B cell (primary cell): ENCODE results near the gene RRP12. TPM values are rescaled to one million over a fixed set of nuclear protein-coding genes. Genes with fewer than 3 reads are reported as not detected.

Source experiments
- ATAC-seq: fragments of 200-7000 bp; cut with Tn5 transposase; one replicate; pipeline ENCODE4 v1.10.0; 2021; ENCODE audit warnings: low read depth, mild to moderate bottlenecking, moderate number of reproducible peaks, moderate library complexity
- CTCF ChIA-PET: fragments of 350-600 bp; sonication (Branson Sonifier 250); formaldehyde crosslinking; loops from one replicate; lab custom pipeline; 2021; ENCODE audit warnings: antibody characterized with exemption, inconsistent platforms; lab: Charles Lee
- POLR2A ChIA-PET: fragments of 350-600 bp; sonication (Branson Sonifier 250); formaldehyde crosslinking; loops from one replicate; lab custom pipeline; 2021; ENCODE audit warnings: antibody characterized with exemption; lab: Charles Lee
- DNase-seq: peaks from one replicate; pipeline ENCODE4 v3.0.0; 2013
- H2AFZ ChIP-seq: 2 replicates; pipeline ENCODE4 v1.6.1; 2012; ENCODE audit warnings: mild to moderate bottlenecking, low read depth, low read length; ENCODE audit not compliant: insufficient read depth, poor library complexity, severe bottlenecking
- H3K27ac ChIP-seq, 2 donors: 1 replicate in 1 of 2; 2 replicates in 1 of 2; pipeline ENCODE4 v1.5.1; 2012 to 2013; ENCODE audit warnings: low read length in 2 of 2, mild to moderate bottlenecking in 2 of 2, moderate library complexity in 1 of 2
- H3K27me3 ChIP-seq, 4 experiments: fragments of 200-600 bp in 1 of 4; sonication (generic) in 1 of 4; replicated peaks in 1 of 4; 1 replicate in 2 of 4; 2 replicates in 2 of 4; pipeline versions ENCODE4 v1.6.1 to v1.7.0; 2013 to 2016; ENCODE audit warnings: low read length in 3 of 4, mild to moderate bottlenecking in 2 of 4, mixed read lengths in 1 of 4, moderate library complexity in 1 of 4; ENCODE audit not compliant: insufficient read depth in 4 of 4, control insufficient read depth in 3 of 4; ENCODE audit errors: control extremely low read depth in 1 of 4
- H3K36me3 ChIP-seq, 2 experiments: replicated peaks in 1 of 2; 1 replicate in 1 of 2; 2 replicates in 1 of 2; pipeline versions ENCODE4 v1.6.1 to v1.7.1; 2013; ENCODE audit warnings: low read length in 1 of 2; ENCODE audit not compliant: insufficient read depth in 2 of 2, control insufficient read depth in 1 of 2; ENCODE audit errors: control extremely low read depth in 1 of 2, extremely low read depth in 1 of 2
- H3K4me1 ChIP-seq, 2 donors: fragments of 200-600 bp in 1 of 2; sonication (generic) in 1 of 2; 1 replicate in 1 of 2; 2 replicates in 1 of 2; pipeline versions ENCODE4 v1.5.1 to v1.6.1; 2013 to 2017; ENCODE audit warnings: low read length in 2 of 2; ENCODE audit not compliant: control insufficient read depth in 2 of 2, insufficient read depth in 2 of 2
- H3K4me2 ChIP-seq: replicated peaks from 2 replicates; pipeline ENCODE3; 2012; ENCODE audit warnings: mild to moderate bottlenecking, low read depth, low read length; ENCODE audit not compliant: poor library complexity, severe bottlenecking
- H3K4me3 ChIP-seq, 5 experiments: fragments of 200-600 bp in 1 of 5; sonication (generic) in 1 of 5; 1 replicate in 3 of 5; 2 replicates in 2 of 5; pipeline versions ENCODE4 v1.5.1 to v1.7.0; 2011 to 2016; ENCODE audit warnings: low read length in 4 of 5, mild to moderate bottlenecking in 4 of 5, low read depth in 2 of 5, control low read depth in 1 of 5, moderate library complexity in 1 of 5; ENCODE audit not compliant: insufficient read depth in 1 of 5; ENCODE audit errors: control extremely low read depth in 1 of 5, extremely low read depth in 1 of 5
- H3K79me2 ChIP-seq: fragments of 200-600 bp; sonication (generic); one replicate; pipeline ENCODE4 v1.6.0; 2016; ENCODE audit warnings: low read length; ENCODE audit not compliant: control insufficient read depth, insufficient read depth
- H3K9ac ChIP-seq: fragments of 200-600 bp; sonication (generic); 2 replicates; pipeline ENCODE4 v1.6.1; 2017; ENCODE audit warnings: mild to moderate bottlenecking, low read length, moderate library complexity
- H3K9me3 ChIP-seq, 3 donors: one replicate each; pipeline versions ENCODE4 v1.6.1 to v1.7.1; 2013; ENCODE audit warnings: low read length in 2 of 3; ENCODE audit not compliant: control insufficient read depth in 2 of 3, insufficient read depth in 1 of 3; ENCODE audit errors: control extremely low read depth in 1 of 3
- H4K20me1 ChIP-seq: 2 replicates; pipeline ENCODE4 v1.6.0; 2012; ENCODE audit warnings: mild to moderate bottlenecking, low read length; ENCODE audit not compliant: insufficient read depth, control insufficient read depth, poor library complexity, severe bottlenecking
- H3K27ac Mint-ChIP-seq: one replicate; pipeline ENCODE4 v1.8.0; 2021; ENCODE audit warnings: mixed read lengths
- H3K27me3 Mint-ChIP-seq: one replicate; pipeline ENCODE4 v1.8.0; 2021; ENCODE audit warnings: mixed read lengths
- H3K4me1 Mint-ChIP-seq: one replicate; pipeline ENCODE4 v1.8.0; 2021; ENCODE audit warnings: mixed read lengths
- H3K4me3 Mint-ChIP-seq: one replicate; pipeline ENCODE4 v1.8.0; 2021; ENCODE audit warnings: mixed read lengths
- H3K9me3 Mint-ChIP-seq: one replicate; pipeline ENCODE4 v1.8.0; 2022; ENCODE audit warnings: mixed read lengths; ENCODE audit not compliant: insufficient read depth
- CTCF ChIP-seq: fragments of 200-600 bp; IDR thresholded peaks from one replicate; pipeline ENCODE4 v1.8.0; 2022; ENCODE audit warnings: antibody characterized with exemption, mild to moderate bottlenecking
- EZH2 ChIP-seq: IDR thresholded peaks from 2 replicates; pipeline ENCODE4 v1.6.1; 2012; ENCODE audit warnings: borderline replicate concordance, low read depth, mild to moderate bottlenecking, moderate library complexity, low read length; ENCODE audit not compliant: insufficient read depth, poor library complexity, severe bottlenecking
- WGBS: methylation state at CpG from one replicate; pipeline ENCODE4 v1.1.5; 2013; ENCODE audit warnings: missing lambda C conversion rate; ENCODE audit not compliant: insufficient coverage; 5-methylcytosine and 5-hydroxymethylcytosine counted together
- intact Hi-C: fragments of 100-400 bp; cut with micrococcal nuclease; formaldehyde crosslinking; loops from one replicate; pipeline ENCODE4 v1.10.0; 2022
- polyA plus RNA-seq: library from polyadenylated mRNA; depleted of rRNA; stranded (reverse); fragments of >200 nt; gene quantifications from 2 replicates; pipeline ENCODE4 v1.2.3, GENCODE V29; 2012
- total RNA-seq, 2 donors: library from RNA; stranded (reverse); fragments of 120-200 nt in 1 of 2; gene quantifications; 1 replicate in 1 of 2; 2 replicates in 1 of 2; pipeline versions ENCODE4 v1.2.3 to v1.2.4, GENCODE V29; 2013 to 2022

Gene RRP12
- total and polyA plus RNA-seq, 2 donors (not counting 1 experiment from before 2014, with no cell fraction given) = 19.3 to 35.7 TPM

DNA sequence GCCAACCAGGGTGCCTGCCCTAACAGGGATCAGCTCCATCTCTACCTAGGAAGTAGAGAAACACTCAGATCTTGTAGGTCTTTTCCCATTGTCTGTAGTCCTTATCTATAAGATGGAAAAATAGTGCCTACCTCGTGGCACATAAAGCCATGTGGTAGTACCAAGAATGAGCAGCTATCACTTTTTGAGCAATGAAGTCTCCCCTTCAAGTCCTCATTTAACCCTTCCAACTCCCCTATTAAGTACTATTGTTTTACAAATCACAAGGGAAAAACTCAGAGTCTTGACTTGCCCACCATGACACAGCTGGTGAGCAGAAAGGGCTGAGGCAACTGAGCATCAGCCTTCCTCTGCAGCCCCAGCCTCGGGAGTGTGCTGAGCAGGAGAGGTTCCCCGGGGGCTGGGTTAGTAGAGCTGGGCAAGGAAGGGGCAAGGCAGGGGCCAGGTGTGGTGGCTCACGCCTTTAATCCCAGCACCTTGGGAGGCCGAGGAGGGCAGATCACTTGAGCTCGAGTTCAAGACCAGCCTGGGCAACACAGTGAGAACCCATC, 69.9 kb downstream of the RRP12 start:
- Histone ChIP-seq H2AFZ (no peak overlapping the region), H3K4me2 (peak overlapping the region; percentile 83), H3K4me3 (peak overlapping the region in 1 of 5 experiments; percentile 86), H3K36me3 (peaks cover 8 to 23% of the 10 kb centered on the region in 2 experiments), H3K79me2 (peaks cover 46% of the 10 kb centered on the region), H3K4me1 (peaks cover 29 to 30% of the 10 kb centered on the region in 2 donors), H3K27me3 (no peaks in the 10 kb centered on the region), H3K9me3 (no peaks in the 10 kb centered on the region), H3K9ac (no peak overlapping the region), H3K27ac (no peak overlapping the region), H4K20me1 (peaks cover 45% of the 10 kb centered on the region)
- WGBS = 80% methylated on average over 2 of the region's 6 CpGs
- no peak for TF ChIP-seq CTCF
- TF ChIP-seq EZH2 = no peak
- ChIA-PET POLR2A (interaction anchor here (4.2 kb wide), 1 partner anchor 12 kb away, joined by 32 read pairs; the partner anchor contains the start of gene FRAT1), CTCF (interaction anchor here (1.2 to 3.8 kb wide), 4 partner anchors 9 to 70 kb away, joined by 3 to 31 read pairs (median 4); partner anchors contain the start of genes FRAT1 and RRP12)
- intact Hi-C loops = no loop called here
- peak overlapping the region; percentile 75 for H3K4me3 Mint-ChIP-seq
- no peaks in the 10 kb centered on the region for H3K27me3 Mint-ChIP-seq
- ATAC-seq (no peak), DNase-seq (no peak)
- H3K9me3 Mint-ChIP-seq = no peaks in the 10 kb centered on the region
- peaks cover 39% of the 10 kb centered on the region for H3K4me1 Mint-ChIP-seq
- no peak overlapping the region for H3K27ac Mint-ChIP-seq

DNA sequence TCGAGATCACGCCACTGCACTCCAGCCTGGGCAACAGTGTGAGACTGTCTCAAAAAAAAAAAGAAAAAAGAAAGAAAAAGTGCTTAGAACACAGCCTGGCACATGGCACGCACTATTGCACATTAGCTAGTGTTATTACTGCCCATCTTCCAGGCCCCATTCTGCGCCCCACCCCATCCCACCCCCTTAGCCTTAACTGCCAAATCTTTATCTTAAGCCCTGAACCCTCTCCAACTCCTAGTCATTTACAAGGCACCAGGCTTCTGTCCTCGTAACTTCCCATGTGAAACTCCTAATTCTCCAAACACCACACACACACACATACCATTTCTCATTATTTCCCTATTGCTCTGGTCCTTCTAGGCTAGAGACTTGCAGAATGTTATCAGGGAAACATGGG, 71.4 kb downstream of the RRP12 start:
- Histone ChIP-seq H3K79me2 (peaks cover 59% of the 10 kb centered on the region), H3K4me1 (peaks cover 24 to 28% of the 10 kb centered on the region in 2 donors), H3K9ac (no peak overlapping the region), H3K36me3 (peaks cover 8 to 23% of the 10 kb centered on the region in 2 experiments), H3K4me2 (peak overlapping the region; percentile 11), H4K20me1 (peaks cover 55% of the 10 kb centered on the region), H3K27me3 (no peaks in the 10 kb centered on the region), H3K4me3 (no peak overlapping the region), H2AFZ (no peak overlapping the region), H3K9me3 (no peaks in the 10 kb centered on the region), H3K27ac (peak overlapping the region in 1 of 2 donors; percentile 30)
- TF ChIP-seq EZH2 (no peak), CTCF (no peak)
- H3K27me3 Mint-ChIP-seq = no peaks in the 10 kb centered on the region
- ChIA-PET CTCF (interaction anchor here (0.9 to 1.4 kb wide), 2 partner anchors 10 to 51 kb away, joined by 3 read pairs; partner anchors contain the start of gene FRAT1), POLR2A (interaction anchor here (0.7 kb wide), 1 partner anchor 19 kb away, joined by 3 read pairs; no protein-coding TSS in a partner anchor)
- H3K9me3 Mint-ChIP-seq = no peaks in the 10 kb centered on the region
- DNase-seq = no peak
- no peak overlapping the region for H3K27ac Mint-ChIP-seq
- ATAC-seq = no peak
- 95% methylated on average over 5 of the region's 5 CpGs for WGBS
- H3K4me3 Mint-ChIP-seq = no peak overlapping the region
- intact Hi-C loops = no loop called here
- peaks cover 35% of the 10 kb centered on the region for H3K4me1 Mint-ChIP-seq
